T-helper 9 cell (primary cell): ENCODE data around the gene CYSRT1.

Experiments
- DNase-seq: peaks from one replicate; pipeline ENCODE4 v3.0.0-alpha.2; 2020

The CYSRT1 gene

GRCh38 chr9:137190315-137190856 lies 34.6 kb upstream of the CYSRT1 start:
- no peak for DNase-seq

GRCh38 chr9:137191245-137191644 lies 33.7 kb upstream of the CYSRT1 start:
- DNase-seq: no peak

GRCh38 chr9:137191691-137192447 lies 33.1 kb upstream of the CYSRT1 start:
- no peak for DNase-seq

GRCh38 chr9:137192448-137192780 lies 32.6 kb upstream of the CYSRT1 start:
- no peak for DNase-seq

- no peak for DNase-seq
These were observed 32.1 kb upstream of the CYSRT1 start for GRCh38 chr9:137192859-137193258.

- no peak for DNase-seq
These were observed 31.2 kb upstream of the CYSRT1 start for GRCh38 chr9:137193771-137194170.

GRCh38 chr9:137194388-137194787 lies 30.6 kb upstream of the CYSRT1 start:
- no peak for DNase-seq

- no peak for DNase-seq
These were observed 30.1 kb upstream of the CYSRT1 start for GRCh38 chr9:137194909-137195308.

- no peak for DNase-seq
These were observed 29.3 kb upstream of the CYSRT1 start for GRCh38 chr9:137195525-137196220.

GRCh38 chr9:137198051-137198901 lies 26.7 kb upstream of the CYSRT1 start:
- DNase-seq: no peak

- DNase-seq: no peak
These were observed 26.1 kb upstream of the CYSRT1 start for GRCh38 chr9:137198902-137199283.

- no peak for DNase-seq
These were observed 25.4 kb upstream of the CYSRT1 start for GRCh38 chr9:137199411-137200121.

GRCh38 chr9:137200311-137201204 lies 24.4 kb upstream of the CYSRT1 start, which contains the start of gene TPRN:
TPRN (minus strand) TSS chr9:137200741; CDS start chr9:137200711, 30 bp downstream.
- DNase-seq: peak; percentile 96

- no peak for DNase-seq
These were observed 23.6 kb upstream of the CYSRT1 start for GRCh38 chr9:137201205-137201868.

GRCh38 chr9:137202966-137203365 lies 22.0 kb upstream of the CYSRT1 start:
- DNase-seq: no peak

GRCh38 chr9:137204731-137205125 lies 20.2 kb upstream of the CYSRT1 start:
- no peak for DNase-seq

GRCh38 chr9:137205126-137206069 lies 19.6 kb upstream of the CYSRT1 start, which contains the start of the genes NDOR1 and TMEM203:
NDOR1 (plus strand) TSS chr9:137205700; CDS start chr9:137205778, 78 bp downstream.
TMEM203 (minus strand) TSS chr9:137205648; CDS start chr9:137205414, 234 bp downstream.
- peak; percentile 96 for DNase-seq

- DNase-seq: no peak
These were observed 18.4 kb upstream of the CYSRT1 start for GRCh38 chr9:137206602-137207001.

GRCh38 chr9:137211532-137211931 lies 13.4 kb upstream of the CYSRT1 start:
- no peak for DNase-seq
